Posterior cingulate gyrus (tissue), 11 donors: ENCODE data around the gene C9orf153.
"Not testable (repeated sequence)": the region's sequence is repeated elsewhere in the genome, so short reads cannot be mapped to it uniquely, and the experiment has no call there.

Experiments used
- DNase-seq, 10 donors: peaks; one replicate each; pipeline versions ENCODE4 v3.0.0 to v3.0.0-alpha.2; 2020 to 2021; ENCODE audit warnings: mixed read lengths in 3 of 10
- intact Hi-C: fragments of 100-400 bp; cut with DNase I; formaldehyde crosslinking; loops from one replicate; pipeline ENCODE4 v1.15.1; 2023

Gene C9orf153

DNA sequence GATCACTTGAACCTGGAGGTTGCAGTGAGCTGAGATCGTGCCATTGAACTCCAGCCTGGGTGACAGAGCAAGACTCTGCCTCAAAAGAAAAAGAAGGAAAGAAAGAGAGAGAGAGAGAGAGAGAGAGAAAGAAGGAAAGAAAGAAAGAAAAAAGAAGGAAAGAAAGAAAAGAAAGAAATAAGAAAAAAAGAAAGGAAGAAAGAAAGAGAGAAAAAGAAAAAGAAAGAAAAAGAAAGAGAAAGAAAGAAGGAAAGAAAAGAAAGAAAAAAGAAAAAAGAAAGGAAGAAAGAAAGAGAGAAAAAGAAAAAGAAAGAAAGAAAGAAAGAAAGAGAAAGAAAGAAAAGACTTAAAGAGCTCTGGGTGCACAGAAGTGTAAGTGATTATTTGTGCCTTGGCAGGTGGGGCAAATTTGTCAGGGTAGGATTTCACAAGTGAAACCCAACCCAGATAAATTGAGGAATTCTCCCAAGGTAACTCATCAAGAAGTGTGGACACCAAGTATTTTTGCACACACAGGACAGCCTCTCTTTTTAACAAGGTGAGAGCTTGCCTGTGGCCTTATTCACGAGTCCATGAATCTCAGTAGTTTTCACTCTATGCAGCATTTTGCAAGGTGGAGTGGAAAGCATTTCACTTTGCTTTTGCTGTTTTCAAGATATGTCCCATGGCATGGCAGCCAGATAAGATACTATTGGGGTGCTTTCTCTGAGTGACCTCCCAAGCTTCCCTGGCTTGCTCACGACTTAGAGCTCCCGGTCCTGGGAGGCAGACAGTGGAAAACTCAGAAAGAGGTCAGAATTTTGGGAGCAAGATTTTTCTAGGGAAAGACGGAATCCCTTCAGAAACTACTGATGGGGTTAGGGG, 57.8 kb downstream of the C9orf153 start:
- DNase-seq: no peak
- intact Hi-C loops: no loop called here

- DNase-seq: no peak
- intact Hi-C loops: no loop called here
Measured at GRCh38 chr9:86200599-86201162, 58.8 kb downstream of the C9orf153 start.

- intact Hi-C loops: no loop called here
- DNase-seq: no peak
Measured at GRCh38 chr9:86193088-86193487, 66.4 kb downstream of the C9orf153 start.

DNA sequence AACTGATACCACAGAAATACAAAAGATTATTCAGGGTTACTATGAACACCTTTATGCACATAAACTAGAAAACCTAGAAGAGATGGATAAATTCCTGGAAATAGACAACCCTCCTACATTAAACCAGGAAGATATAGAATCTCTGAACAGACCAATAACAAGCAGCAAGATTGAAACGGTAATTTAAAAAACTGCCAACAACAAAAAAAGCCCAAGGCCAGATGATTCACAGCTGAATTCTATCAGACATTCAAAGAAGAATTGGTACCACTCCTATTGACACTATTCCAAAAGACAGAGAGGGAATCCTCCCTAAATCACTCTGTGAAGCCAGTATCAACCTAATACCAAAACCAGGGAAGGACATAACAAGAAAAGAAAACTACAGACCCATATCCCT, 68.8 kb downstream of the C9orf153 start:
- DNase-seq, intact Hi-C loops: not testable (repeated sequence)

- intact Hi-C loops: no loop called here
- no peak for DNase-seq
Measured at GRCh38 chr9:86187121-86187520, 72.3 kb downstream of the C9orf153 start.

GRCh38 chr9:86186696-86187095, 72.8 kb downstream of the C9orf153 start:
- no peak for DNase-seq
- intact Hi-C loops: no loop called here

GRCh38 chr9:86185872-86186271, 73.6 kb downstream of the C9orf153 start:
- peak in 2 of 10 donors; percentile 30 to 39 for DNase-seq
- intact Hi-C loops: no loop called here

GRCh38 chr9:86184138-86184524, 75.3 kb downstream of the C9orf153 start:
- intact Hi-C loops: no loop called here
- no peak for DNase-seq

- intact Hi-C loops: no loop called here
- no peak for DNase-seq
Measured at GRCh38 chr9:86183229-86184137, 76.0 kb downstream of the C9orf153 start.

DNA sequence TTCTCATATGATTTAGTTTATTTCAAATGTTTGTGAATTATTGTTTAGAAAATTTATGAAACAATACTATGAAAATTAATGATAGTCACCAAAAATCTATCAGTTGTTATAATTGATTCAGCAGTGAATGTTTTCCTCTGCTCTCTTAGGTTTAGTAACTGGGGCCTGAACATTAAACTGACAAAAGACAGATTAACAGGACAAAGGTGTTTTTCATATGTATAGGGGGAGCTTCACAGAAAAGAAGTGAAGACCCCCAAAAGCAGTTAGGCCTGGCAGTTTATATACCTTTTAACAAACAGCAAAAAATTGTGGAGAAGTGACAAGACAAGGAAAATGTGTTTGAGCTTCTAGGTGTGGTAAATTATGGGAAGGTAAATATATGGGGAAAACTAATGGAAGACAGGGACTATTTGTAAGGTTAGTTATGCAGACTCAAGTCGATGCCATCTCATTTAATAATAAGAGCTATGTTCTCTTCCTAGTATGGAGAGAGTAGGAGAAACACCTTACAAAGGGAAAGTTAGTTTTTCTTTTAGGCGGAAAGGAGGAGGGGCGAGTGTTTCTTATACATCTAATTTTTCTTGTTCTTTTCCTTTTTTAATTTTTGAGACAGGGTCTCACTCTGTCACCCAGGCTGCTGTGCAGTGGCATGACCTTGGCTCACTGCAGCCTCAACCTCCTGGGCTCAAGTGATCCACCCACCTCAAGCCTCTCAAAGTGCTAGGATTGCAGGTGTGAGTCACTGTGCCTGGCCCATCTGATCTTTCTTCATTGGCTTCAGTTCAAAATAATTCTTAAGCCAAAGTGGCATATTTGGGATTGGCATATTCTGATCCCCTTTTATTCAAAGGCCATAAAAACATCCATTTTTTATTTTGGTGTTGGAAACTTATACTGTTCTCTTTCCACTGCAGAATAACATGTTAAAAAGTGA, 77.8 kb downstream of the C9orf153 start:
- intact Hi-C loops: no loop called here
- no peak for DNase-seq

DNA sequence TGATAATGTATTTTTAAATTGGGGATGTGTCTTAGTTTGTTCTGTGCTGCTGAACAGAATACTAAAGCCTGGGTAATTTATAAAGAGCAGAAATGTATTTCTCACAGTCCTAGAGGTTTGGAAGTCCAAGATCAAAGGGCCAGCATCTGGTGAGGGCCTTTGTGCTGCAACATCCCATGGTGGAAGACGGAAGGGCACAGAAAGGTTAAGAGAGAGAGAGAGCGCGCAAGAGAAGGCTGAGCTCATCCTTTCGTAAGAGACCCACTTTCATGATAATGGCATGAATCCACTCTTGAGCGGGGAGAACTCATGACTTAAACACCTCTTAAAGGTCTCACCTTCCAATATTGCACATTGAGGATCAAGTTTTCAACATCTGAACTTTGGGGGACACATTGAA, 81.0 kb downstream of the C9orf153 start:
- intact Hi-C loops: no loop called here
- DNase-seq: no peak

- DNase-seq: no peak
- intact Hi-C loops: no loop called here
Measured at GRCh38 chr9:86177995-86178394, 81.5 kb downstream of the C9orf153 start.

GRCh38 chr9:86176468-86176867, 83.0 kb downstream of the C9orf153 start:
- no peak for DNase-seq

DNA sequence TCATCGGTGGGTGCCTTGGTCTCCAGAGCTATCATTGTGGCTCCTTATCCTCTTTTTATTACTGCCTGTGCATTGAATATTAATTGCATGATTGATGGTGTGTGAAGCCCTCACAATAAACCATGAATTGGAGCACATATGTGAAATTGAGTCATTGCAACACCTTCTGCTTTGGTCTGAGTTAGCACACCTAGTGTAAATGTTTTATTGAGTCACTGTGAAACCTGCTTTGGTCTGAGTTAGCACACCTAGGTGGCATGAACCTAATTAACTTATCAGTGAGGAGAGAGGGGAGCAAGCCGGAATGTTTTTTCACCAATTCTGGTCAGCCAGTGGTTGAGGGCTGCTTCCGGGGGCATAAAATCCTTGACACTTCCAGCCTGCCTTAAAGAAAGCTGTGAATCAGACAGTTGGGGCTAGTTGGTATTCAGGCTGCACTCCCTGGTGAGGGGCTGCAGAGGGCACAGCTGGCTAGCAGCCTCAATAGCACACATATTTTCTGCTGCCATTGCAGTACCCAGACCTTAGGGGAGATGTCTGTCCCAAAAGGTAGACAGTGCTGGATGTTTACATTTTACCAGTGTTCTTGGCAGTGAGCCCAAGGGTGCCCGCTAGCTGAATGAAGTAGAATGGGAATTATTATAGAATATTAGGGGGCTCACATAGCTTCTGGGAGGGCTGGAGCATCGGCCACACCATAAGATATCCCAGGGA, 83.6 kb downstream of the C9orf153 start:
- intact Hi-C loops: no loop called here
- DNase-seq: no peak

More at GRCh38 chr9:86176468-86176867, 83.0 kb downstream of the C9orf153 start:
- intact Hi-C loops: no loop called here

GRCh38 chr9:86175223-86175622, 84.2 kb downstream of the C9orf153 start:
- intact Hi-C loops: no loop called here
- DNase-seq: no peak
